Inflammatory macrophage treated with lipopolysaccharide for 1 hour (primary cell): ENCODE measurements around the gene STAT5B.

Source experiments
- DNase-seq, 2 donors: peaks; one replicate each; pipeline ENCODE4 v3.0.0-alpha.2; 2020 to 2022

STAT5B gene

DNA sequence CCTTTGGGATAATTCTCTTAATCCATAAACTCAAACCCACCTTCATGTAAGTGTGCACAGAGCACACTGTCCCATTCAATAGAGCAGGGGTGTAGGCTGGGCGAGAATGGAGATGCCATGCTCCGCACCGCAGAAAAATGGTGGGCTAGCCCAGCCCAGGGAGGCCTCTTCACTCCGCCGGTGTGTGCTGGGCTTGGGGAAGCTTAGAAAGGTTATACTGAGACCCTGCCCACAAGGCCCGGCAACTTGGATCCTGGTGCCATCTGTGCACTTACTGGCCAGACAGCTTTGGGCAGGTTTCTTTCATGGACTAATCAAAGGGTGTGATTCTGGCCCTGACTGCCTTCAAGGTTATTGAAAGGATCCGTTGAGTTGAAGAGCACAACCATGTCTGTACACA, 8.4 kb upstream of the STAT5B start:
- no peak for DNase-seq

DNA sequence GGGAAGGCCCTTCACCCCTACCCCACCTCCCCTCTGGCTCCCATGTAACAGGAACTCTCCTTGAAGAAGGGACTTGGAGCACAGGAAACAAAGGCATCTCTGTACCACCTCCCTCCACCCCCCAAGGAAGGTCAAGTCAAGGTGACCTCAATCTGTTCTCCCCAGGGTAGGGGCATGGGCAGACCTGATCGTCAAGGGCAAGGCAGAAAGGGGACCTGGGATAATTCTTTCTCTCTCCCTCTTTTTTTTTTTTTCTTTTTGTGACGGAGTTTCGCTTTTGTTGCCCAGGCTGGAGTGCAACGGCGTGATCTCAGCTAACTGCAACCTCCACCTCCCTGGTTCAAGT, 7.8 kb upstream of the STAT5B start:
- DNase-seq = no peak

DNA sequence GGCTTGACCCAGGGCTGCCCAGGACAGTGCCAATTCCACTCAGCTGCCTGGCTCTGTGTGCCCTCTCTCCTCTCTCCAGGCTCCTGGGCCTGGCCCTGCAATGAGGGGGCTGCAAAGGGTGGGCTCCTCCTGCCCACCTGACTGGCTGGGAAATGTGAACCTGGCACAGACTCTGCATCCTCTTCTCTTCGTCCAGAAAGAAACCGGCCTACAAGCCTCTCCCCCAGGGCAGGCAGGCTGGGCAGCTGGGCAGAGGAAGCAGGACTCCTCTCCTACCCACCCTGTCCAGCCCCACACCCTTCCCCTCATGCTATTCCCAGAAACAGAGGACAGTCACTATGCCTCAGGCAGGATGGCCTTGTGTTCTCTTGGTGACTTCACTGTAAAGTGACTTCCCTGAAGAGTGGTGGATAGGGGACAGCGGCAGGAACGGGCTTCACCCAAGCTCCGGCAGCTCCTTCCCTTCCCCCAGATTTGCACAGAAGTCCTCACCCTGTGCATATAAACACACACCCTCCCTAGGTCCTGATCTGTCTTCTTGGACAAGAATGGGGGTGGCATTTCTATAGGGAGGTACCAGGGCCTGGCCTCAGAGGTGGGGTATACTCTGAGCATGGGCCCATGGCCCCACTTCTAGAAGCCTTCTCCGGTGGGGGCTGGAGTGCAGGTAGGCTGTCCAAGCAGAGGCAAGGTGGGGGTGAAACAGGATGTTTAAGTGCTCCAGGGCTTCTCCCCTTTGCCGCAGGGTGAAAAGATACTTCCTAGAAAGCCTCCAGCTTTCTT, 7.2 kb upstream of the STAT5B start:
- DNase-seq = no peak

DNA sequence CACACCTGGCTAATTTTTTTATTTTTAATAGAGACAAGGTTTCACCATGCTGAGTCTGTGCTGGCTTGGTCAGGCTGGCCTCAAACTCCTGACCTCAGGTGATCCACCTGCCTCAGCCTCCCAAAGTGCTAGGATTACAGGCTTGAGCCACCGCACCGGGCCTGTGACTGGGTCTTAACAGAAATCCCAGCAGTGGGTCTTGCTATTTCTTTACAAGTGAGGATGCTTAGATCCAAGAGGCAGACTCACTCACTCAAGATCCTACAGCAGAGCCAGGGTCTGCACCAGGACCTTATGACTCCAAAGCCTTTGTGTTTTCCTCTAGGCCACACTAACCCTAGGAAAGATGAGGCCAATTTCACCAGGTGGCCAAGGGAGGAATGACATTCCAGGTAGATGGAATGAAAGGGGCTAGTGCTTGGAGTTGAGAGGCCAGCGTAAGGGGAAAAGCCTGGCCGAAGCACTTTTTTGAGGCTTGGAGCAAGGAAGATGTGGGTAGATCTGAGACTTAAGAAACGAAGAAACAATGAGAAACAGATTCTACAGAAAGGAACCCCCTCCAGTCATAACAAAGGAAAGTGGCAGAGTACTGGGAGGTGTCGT, 6.4 kb upstream of the STAT5B start:
- DNase-seq = no peak

DNA sequence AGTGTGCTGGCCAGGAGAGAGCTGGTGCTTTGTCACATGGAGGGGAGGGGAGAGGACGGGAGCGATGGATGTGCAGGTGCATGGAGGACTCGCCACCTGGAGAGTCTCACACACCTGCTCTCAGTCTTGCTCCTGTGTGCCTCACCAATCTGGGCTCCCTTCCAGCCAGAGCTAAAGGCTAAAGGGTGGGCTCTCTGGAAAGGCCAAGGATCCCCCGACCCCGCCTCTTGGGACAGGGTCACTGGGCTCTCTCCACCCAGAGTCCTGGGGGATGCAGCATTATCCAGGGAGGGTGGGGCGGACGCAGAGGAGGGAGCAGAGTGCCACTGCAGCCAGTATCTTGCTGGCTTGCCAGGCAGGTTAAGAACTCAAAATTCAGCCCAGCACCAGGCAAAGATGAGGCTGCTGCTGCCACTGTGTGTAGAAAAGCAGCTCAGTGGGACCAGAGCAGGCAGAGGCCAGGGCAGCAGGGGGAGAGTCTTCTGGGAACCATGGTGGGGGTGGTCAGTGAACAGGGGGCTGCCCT, 5.4 kb upstream of the STAT5B start:
- no peak for DNase-seq

DNA sequence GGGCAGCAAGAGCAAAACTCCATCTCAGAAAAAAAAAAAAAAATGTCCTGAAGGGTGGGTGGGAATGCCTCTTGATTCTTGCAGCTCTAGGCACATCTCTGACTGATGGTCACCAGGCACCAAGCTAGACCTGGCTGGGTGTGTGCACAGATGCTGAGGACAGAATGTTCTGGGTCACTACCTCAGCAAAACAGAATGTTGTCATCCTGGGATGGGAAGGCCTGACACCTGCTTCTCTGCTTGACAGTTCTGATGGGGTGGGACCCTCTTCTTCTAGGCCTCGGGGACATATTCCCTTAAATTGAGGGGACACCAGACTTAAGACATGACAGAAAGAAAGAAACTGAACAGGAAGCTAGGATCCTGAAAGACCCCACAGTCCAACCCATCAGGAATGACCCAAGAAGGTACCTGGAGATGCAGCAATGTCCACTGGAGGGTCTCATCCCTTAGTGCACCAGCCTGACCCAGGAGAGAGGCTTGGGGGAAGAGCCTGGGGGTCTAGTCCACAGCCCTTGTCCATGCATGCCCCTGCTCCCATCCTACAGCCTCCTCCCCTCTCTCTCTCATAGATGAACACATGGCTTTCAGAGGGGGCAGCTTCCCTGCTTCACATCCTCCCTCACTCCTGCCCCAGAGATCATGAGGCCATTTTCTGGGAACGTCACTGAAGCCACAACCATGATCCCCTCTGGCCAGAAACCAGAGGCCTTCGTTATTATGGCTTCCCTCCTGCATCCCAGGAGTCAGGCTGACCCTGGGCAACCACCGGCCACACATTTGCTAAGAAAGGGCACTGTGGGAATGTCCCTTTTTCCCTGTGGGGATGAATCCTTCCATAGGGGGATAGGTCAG, 3.8 kb upstream of the STAT5B start:
- no peak for DNase-seq

DNA sequence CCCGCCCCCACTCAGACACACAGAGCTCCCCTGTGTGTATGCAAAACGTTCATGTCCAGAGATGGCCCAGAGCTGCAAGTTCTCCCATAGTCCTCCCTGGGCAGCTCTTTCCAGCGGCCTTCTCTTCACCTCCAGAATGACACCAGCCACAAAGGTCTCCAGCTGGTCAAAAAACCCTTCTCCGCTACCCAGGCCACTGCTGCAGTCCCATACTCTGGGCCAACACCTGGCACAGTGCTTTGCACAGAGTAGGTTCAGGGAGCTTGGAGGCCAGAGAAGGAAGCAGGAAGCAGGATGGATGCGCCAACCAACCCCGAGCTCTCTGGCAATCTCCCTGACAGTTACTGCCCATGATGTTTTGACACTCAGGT, 1.1 kb upstream of the STAT5B start:
- no peak for DNase-seq

DNA sequence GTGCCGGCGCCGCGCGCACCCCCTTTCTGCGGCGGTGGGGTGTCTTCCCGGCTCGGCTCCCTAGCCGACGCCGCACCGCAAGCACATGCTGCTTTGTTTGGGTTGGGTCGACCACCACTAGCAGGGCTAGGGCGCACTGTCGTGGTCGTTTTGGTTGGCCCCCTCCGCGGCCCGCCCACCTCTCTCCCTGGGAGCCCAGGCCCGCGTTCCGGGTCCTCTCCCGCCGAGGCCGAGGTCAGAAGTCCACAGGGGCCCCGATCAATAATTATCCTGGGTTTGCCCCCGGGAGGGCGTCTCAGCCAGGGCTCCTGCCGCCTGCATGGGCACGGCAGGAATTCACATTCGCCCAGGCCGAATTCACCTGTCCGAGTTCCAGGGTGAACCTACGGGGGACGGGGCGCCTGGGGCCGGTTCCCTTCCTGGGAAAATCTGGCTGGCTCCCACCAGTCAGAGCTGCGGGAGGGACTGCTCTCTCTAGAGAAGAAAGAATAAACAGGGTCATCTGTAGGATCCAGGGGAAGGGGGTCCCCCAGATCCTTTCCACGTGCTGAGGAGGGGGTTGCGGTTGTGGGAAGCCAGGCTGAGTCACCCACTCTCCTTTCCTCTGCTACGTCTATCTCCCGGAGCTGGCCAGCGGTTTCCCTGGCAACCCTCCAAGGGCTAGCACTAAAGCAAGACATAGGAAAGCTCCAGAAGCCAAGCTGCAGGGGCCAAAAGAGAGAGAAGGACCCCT, 584 bp upstream of the STAT5B start:
- DNase-seq = peak in 1 of 2 donors; percentile 26

DNA sequence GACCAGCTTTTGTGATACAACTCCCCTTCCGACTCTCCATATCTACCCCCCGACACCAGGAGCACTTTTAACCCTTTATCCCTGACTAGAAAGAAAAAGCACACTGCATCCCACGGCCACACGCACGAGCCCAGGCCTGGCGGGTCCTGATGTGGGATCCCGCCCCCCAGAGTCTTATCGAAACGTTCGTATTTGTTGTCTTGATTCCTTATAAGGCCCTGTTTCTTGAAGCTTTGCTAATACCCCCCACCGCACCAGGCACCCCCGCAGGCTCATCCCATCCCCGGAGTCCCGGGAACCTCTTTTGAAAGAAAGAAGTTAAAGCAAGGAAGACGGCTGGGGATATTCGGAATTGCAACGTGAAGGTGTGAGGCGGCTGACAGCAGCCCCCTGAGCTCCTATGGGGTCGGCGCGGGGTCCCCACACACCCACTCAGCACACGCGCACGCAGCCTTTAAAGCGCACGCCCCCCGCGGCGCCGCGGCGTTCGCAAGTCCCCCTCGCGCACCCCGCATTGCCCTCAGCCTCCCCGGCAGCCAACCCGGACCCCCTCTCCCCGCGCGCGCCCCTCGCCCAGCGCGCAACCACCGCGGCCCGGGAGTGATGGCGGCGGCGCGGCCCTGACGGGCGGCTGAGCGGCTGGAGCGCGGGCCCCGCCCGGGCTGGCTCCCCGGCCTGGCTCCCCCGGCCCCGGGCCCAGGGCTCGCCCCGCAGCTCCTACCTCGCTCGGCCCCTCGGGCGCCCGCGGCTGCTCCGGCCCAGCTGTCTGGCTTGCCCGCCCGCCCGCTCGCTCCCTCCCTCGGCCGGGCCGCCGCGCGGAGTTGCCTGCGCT, 448 bp downstream of the STAT5B start:
- DNase-seq = no peak

DNA sequence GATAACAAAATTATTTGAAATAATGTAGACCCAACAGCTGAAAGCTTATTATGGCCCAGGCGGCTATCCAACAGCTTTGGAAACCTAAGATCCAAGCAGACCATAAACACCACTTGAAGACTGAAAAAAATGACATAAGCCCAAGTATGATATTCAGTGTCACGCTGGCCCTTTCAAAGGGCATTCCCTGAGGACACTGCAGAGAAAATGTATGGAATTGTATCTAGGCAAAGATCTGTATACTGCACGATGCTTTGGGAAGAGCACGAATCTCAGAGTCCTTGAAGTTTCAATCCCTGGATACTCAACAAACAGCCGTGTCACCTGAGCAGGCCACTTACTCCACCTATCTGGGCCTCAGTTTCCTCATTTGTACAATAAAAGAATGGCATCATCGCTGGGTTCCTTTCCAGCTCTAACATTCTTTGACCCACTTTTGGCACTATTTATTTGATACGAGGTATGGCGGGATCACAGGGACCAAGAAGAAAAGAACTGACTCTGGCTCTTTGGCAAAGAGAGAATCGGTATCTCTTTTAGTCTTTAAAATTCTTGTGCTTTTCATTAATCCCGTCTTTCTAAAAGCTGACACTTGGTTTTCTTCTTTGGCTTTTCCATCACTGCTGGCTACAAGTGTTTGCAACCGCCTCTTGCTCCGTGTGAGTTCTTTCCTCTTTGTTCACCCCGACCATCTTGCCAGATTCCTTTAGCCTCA, 1.2 kb downstream of the STAT5B start:
- DNase-seq = no peak

DNA sequence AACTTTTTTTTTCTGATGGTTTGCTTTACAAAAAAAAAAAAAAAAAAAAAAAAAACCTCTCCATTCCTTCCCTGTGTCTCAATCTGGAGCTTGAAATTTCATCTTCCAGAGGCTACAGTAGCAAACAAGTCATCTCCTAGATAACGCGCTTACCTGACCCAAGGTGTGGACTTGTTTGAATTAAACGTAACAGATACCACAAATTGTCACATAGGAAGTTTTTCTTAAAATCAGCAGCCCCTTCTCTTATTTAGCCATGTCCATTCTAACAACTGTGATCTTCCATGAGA, 2.0 kb downstream of the STAT5B start:
- DNase-seq = no peak

DNA sequence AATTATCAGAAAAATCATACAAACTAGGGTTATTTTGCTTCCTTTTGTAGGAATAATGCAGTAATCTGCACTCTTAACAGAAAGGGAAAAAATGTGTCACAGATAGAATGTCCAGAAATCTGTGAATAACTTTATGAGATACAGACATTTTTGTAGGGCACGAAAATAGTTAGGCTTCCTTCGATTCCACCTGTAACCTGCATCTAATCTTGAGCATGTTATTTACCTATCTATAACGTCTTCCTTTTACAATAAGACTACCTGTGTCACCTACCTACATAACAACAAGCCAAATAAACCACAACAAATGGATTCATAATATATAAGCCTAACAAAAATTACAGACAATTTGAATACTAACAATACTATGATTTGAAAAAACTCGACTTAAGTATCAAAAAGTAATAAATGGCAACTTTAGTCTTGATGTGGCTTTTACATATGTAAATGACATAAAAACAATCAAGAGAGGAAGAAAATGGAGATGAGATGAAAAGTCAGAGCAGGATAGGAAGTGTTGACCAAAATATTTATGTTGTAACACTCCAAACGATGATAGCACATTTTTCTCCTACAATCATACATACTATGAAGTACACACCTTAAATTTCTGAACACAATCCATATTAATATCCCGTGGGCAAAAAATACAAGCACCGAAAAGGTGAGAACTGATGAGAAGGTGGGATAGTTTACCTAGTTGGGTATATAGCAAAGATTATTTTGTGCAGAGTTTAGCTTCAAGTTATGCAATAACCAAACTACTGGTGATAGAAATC, 2.5 kb downstream of the STAT5B start:
- DNase-seq = no peak

DNA sequence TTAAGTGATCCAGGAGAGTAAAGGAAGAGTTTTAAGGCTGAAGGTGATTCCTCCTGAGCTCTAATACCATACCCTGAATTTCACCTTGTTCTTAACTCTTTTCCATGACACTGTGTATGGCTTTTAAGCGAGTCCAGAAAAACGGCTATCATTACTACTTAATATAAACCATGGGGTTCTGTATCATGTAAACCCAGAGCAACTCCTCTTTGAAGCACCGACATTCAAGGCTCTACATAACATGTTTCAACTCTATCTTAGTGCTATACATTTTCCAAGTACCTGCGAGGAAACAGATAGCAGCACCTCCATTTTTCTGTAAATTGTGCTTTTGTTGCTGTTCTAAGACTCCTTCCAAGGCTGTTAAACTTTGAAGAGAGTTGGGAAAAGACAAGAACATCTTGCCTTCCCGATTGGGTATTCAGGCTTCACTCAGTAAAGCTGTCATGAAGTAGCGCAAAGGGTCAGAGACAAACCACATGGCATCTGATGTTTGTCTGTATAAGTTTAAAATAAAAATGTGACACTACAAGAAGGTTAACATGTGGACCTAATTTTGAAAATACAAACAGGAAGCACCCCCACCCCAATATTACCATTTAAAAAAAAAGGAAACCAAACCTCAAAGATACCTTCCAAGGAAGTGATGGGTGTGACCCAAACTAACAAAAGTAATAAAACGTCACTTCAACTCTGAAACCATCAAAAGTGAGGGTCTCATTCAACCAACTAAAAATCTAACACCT, 3.9 kb downstream of the STAT5B start:
- no peak for DNase-seq

DNA sequence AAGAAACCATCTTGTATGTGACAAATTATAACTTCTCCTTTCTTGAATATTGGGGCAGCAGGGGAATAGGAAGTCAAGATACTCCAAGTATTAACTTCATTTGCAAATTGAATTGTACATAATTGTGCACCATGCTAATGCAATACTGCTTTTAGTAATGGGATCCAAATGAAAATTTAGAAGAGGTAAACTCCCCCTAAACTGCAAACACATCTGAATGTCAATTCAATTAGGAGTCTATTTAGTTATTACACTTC, 4.5 kb downstream of the STAT5B start:
- no peak for DNase-seq

DNA sequence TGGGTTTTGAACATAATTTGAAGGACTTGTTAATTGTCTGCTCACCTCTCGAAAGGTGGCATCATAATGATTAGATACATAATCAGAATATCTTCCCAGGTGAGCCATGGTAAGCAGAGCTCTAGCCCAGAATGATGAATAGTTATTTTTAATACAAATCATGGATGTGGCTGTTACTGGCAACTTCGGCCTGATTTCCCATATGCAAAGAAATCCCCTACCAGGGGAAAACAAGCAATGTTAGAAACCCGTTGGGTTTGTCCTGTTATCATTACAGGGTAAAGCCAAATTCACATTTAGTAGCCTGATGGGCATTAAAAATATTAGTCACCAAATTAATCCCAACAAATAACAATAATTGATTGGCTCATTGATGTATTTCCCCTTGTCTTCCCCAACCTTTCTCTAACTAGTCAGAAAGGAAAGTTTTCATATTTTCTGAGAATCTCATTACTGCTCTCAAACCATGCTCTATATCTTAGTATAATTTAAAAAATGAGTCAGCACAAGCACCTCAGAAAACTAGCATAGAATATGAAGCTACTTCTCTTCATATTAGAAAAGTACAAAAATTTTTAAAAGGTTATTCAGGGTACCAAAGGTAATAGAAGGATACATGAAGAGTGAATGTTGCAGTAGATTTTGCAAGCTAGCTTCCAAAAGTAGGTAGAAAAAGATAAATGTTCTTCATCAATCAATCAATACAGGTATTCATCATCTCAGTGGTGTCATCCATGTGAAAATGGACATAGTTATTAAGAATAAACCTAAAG, 5.0 kb downstream of the STAT5B start:
- no peak for DNase-seq

DNA sequence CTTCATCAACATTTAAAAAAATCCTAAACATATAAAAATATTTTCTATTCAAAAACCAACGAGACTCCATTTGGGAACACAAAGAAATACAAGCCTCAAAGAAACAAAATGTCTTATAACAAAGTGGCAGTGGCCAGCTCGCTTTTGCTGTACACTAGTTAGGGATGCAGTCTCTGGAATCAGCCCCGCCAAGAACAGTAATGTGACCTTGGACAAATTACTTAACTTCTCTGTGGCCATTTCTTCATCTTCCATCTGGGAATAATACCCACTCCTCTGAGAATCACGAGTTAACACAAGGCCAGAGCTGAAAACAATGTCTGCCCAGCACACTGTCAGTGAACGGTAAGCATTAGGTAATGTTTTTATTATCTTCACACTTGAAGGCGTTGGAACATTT, 5.6 kb downstream of the STAT5B start:
- no peak for DNase-seq

DNA sequence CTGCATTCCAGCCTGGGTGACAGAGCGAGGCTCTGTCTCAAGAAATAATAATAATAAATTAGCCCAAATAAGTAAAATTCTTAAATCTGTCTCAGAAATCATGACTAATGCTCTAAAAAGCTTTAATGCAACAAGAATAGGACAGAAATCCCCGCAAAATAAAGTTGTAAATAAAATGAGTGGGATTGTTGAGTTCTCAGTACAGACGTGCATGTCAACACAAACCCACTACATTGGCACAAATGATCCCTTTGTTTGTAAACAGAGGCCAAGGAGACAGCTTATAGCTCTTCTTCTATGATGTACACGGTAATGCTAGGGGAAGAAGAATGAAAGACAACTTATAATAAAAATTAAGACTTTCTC, 6.0 kb downstream of the STAT5B start:
- DNase-seq = no peak

DNA sequence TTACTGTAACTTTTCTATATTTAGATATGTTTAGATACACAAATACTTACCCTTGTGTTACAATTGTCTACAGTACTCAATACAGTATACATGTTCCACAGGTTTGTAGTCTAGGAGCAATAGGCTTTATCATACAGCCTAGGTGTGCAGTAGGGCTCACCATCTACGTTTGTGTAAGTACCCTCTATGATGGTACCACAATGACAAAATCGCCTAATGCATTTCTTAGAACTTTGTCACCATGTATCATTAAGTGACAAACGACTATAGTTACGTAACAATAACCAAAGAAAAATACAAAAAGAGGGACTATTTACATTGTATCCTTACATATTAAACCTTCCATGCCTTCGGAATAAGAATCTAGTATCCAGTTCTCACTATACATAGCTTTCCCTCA, 8.0 kb downstream of the STAT5B start:
- no peak for DNase-seq

DNA sequence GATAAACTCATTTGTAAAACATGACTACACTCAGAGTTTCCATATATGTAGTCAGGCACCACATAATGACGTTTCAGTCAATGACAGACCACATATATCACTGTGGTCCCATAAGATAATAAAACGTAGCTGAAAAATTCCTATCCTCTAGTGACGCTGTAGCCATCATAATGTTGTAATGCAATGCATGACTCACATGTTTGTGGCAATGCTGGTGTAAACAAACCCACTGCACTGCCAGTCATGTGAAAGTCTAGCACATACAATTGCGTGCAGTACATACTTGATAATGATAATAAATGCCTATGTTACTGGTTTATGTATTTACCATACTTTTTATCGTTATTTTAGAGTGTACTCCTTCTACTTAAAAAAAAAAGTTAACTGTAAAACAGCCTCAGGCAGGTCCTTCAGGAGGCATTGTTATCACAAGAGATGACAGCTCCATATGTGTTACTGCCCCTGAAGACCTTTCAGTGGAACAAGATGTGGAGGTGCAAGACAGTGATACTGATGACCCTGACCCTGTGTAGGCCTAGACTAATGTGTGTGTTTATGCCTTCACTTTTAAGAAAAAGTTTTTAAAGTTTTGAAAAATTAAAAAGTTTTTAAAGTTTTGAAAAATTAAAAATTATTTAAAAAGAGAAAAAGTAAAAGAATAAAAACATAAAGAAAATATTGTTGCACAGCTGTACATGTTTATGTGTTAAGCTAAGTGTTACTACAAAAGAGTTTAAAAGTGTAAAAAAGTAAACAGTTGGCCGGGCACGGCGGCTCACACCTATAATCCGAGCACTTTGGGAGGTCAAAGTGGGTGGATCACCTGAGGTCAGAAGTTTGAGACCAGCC, 9.0 kb downstream of the STAT5B start:
- DNase-seq = peak; percentile 91 to 94
